Skeletal muscle cell (primary cell): ENCODE measurements around the gene ZNF768.

Source experiments
- DNase-seq: peaks from one replicate; pipeline ENCODE4 v3.0.0-alpha.2; 2010; ENCODE audit warnings: low read depth
- H3K4me3 ChIP-seq: 2 replicates; pipeline ENCODE4 v1.5.1; 2011; ENCODE audit warnings: low read depth, mild to moderate bottlenecking, control low read depth, low read length, moderate library complexity

Gene ZNF768

GRCh38 chr16:30526137-30526822 is at the start of gene ZNF768:
Gene ZNF768 (minus strand): TSS chr16:30526566. CDS start chr16:30526413, 153 bp downstream.
- no peak for DNase-seq
- H3K4me3 ChIP-seq, result peak within 1 kb of the TSS; percentile 86

GRCh38 chr16:30574678-30575077 is 48.3 kb upstream of the ZNF768 start:
- no peak overlapping the region for H3K4me3 ChIP-seq

GRCh38 chr16:30571445-30572322 is 45.3 kb upstream of the ZNF768 start, which contains the start of gene ZNF688:
Gene ZNF688 (minus strand): TSS chr16:30571714. CDS start chr16:30571629, 85 bp downstream.
- H3K4me3 ChIP-seq, result peak within 1 kb of the TSS; percentile 53
- peak; percentile 92 for DNase-seq

More at GRCh38 chr16:30574678-30575077, 48.3 kb upstream of the ZNF768 start:
- DNase-seq, result no peak

GRCh38 chr16:30570636-30571444 is 44.5 kb upstream of the ZNF768 start:
- DNase-seq, result no peak
- peak overlapping the region; percentile 53 for H3K4me3 ChIP-seq

- DNase-seq, result no peak
- no peak overlapping the region for H3K4me3 ChIP-seq
These were observed 43.6 kb upstream of the ZNF768 start for GRCh38 chr16:30569746-30570635.

- DNase-seq, result no peak
- H3K4me3 ChIP-seq, result no peak overlapping the region
These were observed 42.9 kb upstream of the ZNF768 start for GRCh38 chr16:30569281-30569680.

- peak; percentile 73 for DNase-seq
- no peak overlapping the region for H3K4me3 ChIP-seq
These were observed 41.7 kb upstream of the ZNF768 start for GRCh38 chr16:30567991-30568638.

GRCh38 chr16:30567160-30567990 is 41.0 kb upstream of the ZNF768 start:
- no peak overlapping the region for H3K4me3 ChIP-seq
- no peak for DNase-seq

- H3K4me3 ChIP-seq, result no peak overlapping the region
- DNase-seq, result no peak
These were observed 40.2 kb upstream of the ZNF768 start for GRCh38 chr16:30566531-30566930.

- DNase-seq, result no peak
- no peak overlapping the region for H3K4me3 ChIP-seq
These were observed 39.6 kb upstream of the ZNF768 start for GRCh38 chr16:30565984-30566383.

- no peak overlapping the region for H3K4me3 ChIP-seq
- no peak for DNase-seq
These were observed 39.2 kb upstream of the ZNF768 start for GRCh38 chr16:30565526-30565925.

GRCh38 chr16:30562021-30562420 is 35.7 kb upstream of the ZNF768 start:
- DNase-seq, result no peak
- H3K4me3 ChIP-seq, result no peak overlapping the region

GRCh38 chr16:30561089-30561816 is 34.9 kb upstream of the ZNF768 start:
- no peak for DNase-seq
- H3K4me3 ChIP-seq, result peak overlapping the region; percentile 18

- H3K4me3 ChIP-seq, result no peak overlapping the region
- DNase-seq, result no peak
These were observed 33.3 kb upstream of the ZNF768 start for GRCh38 chr16:30559690-30560089.

GRCh38 chr16:30558789-30559377 is 32.5 kb upstream of the ZNF768 start:
- H3K4me3 ChIP-seq, result peak overlapping the region; percentile 84
- no peak for DNase-seq

GRCh38 chr16:30557957-30558788 is 31.8 kb upstream of the ZNF768 start, which contains the start of gene ZNF764:
Gene ZNF764 (minus strand): TSS chr16:30558374. CDS start chr16:30558182, 192 bp downstream.
- DNase-seq, result peak; percentile 83
- H3K4me3 ChIP-seq, result peak within 1 kb of the TSS; percentile 84
